SK-N-SH treated with all-trans-retinoic acid at 6 μM for 48 hours (cell line): ENCODE results near the gene SPATS2.
"Not testable (repeated sequence)": the region's sequence is repeated elsewhere in the genome, so short reads cannot be mapped to it uniquely, and the experiment has no call there.

Experiments used
- ATAC-seq: fragments of 200-7000 bp; cut with Tn5 transposase; 3 replicates; pipeline ENCODE4 v1.9.1; 2020; ENCODE audit warnings: mild to moderate bottlenecking, moderate library complexity
- ARNTL ChIP-seq: fragments of 450-650 bp; formaldehyde crosslinking; IDR thresholded peaks from 2 replicates; pipeline ENCODE4 v1.5.0; 2020; ENCODE audit warnings: low read depth, mild to moderate bottlenecking, moderate library complexity, borderline replicate concordance
- BACH2 ChIP-seq: fragments of 250-450 bp; sonication (Bioruptor Pico); IDR thresholded peaks from 2 replicates; pipeline ENCODE4 v1.9.0; 2021; ENCODE audit warnings: mild to moderate bottlenecking, borderline replicate concordance
- CREB5 ChIP-seq: fragments of 250-450 bp; sonication (Bioruptor Pico); IDR thresholded peaks from 2 replicates; pipeline ENCODE4 v1.5.1; 2020; ENCODE audit warnings: low read depth, mild to moderate bottlenecking, moderate library complexity
- CSDC2 ChIP-seq: fragments of 250-450 bp; sonication (Bioruptor Pico); IDR thresholded peaks from 2 replicates; pipeline ENCODE4 v1.5.0; 2020; ENCODE audit warnings: mild to moderate bottlenecking, moderate library complexity
- CSRNP3 ChIP-seq: fragments of 250-450 bp; sonication (Bioruptor Pico); IDR thresholded peaks from 2 replicates; pipeline ENCODE4 v1.5.1; 2021; ENCODE audit warnings: mild to moderate bottlenecking, moderate library complexity
- ESRRG ChIP-seq: fragments of 250-450 bp; sonication (Bioruptor Pico); IDR thresholded peaks from 2 replicates; pipeline ENCODE4 v1.6.1; 2021; ENCODE audit warnings: mild to moderate bottlenecking
- GLIS3 ChIP-seq: fragments of 250-450 bp; sonication (Bioruptor Pico); IDR thresholded peaks from 2 replicates; pipeline ENCODE4 v1.5.0; 2020; ENCODE audit warnings: mild to moderate bottlenecking, moderate library complexity
- PATZ1 ChIP-seq: fragments of 250-450 bp; sonication (Bioruptor Pico); IDR thresholded peaks from 2 replicates; pipeline ENCODE4 v1.8.0; 2020; ENCODE audit warnings: mild to moderate bottlenecking, moderate library complexity, borderline replicate concordance
- POU6F1 ChIP-seq: fragments of 250-450 bp; sonication (Bioruptor Pico); IDR thresholded peaks from 2 replicates; pipeline ENCODE4 v1.8.0; 2021; ENCODE audit warnings: low read depth, mild to moderate bottlenecking, moderate library complexity, borderline replicate concordance
- PPARA ChIP-seq: fragments of 250-450 bp; sonication (Bioruptor Pico); IDR thresholded peaks from 2 replicates; pipeline ENCODE4 v1.5.0; 2020; ENCODE audit warnings: mild to moderate bottlenecking, borderline replicate concordance
- RARB ChIP-seq: fragments of 250-450 bp; sonication (Bioruptor Pico); IDR thresholded peaks from 2 replicates; pipeline ENCODE4 v1.8.0; 2021; ENCODE audit warnings: mild to moderate bottlenecking, moderate library complexity
- SNAI2 ChIP-seq: fragments of 250-450 bp; sonication (Bioruptor Pico); IDR thresholded peaks from 2 replicates; pipeline ENCODE4 v1.5.0; 2020; ENCODE audit warnings: mild to moderate bottlenecking, moderate library complexity
- TOX ChIP-seq: fragments of 250-450 bp; sonication (Bioruptor Pico); IDR thresholded peaks from 2 replicates; pipeline ENCODE4 v1.8.0; 2021; ENCODE audit warnings: mild to moderate bottlenecking, moderate library complexity, borderline replicate concordance
- TSHZ2 ChIP-seq: fragments of 250-450 bp; sonication (Bioruptor Pico); IDR thresholded peaks from 2 replicates; pipeline ENCODE4 v1.5.0; 2020; ENCODE audit warnings: mild to moderate bottlenecking, moderate library complexity
- ZFP3 ChIP-seq: fragments of 250-450 bp; sonication (Bioruptor Pico); IDR thresholded peaks from 2 replicates; pipeline ENCODE4 v1.5.0; 2020; ENCODE audit warnings: mild to moderate bottlenecking, moderate library complexity
- ZNF565 ChIP-seq: fragments of 450-650 bp; formaldehyde crosslinking; conservative IDR thresholded peaks from 2 replicates; pipeline ENCODE4 v1.5.0; 2020; ENCODE audit warnings: low read depth, mild to moderate bottlenecking, moderate library complexity
- ZNF70 ChIP-seq: fragments of 450-650 bp; formaldehyde crosslinking; IDR thresholded peaks from 2 replicates; pipeline ENCODE4 v1.5.0; 2020; ENCODE audit warnings: mild to moderate bottlenecking, moderate library complexity
- ZNF8 ChIP-seq: fragments of 450-650 bp; formaldehyde crosslinking; IDR thresholded peaks from 2 replicates; pipeline ENCODE4 v1.5.0; 2020; ENCODE audit warnings: mild to moderate bottlenecking, moderate library complexity

Gene SPATS2

GRCh38 chr12:49370539-49370938 lies 3.3 kb downstream of the SPATS2 start (continued):
- TF ChIP-seq ESRRG (CRISPR knock-in tag) (no peak), CREB5 (CRISPR knock-in tag) (no peak)

GRCh38 chr12:49375406-49375805 lies 8.1 kb downstream of the SPATS2 start:
- TF ChIP-seq ZNF8 (CRISPR knock-in tag) (no peak), CREB5 (CRISPR knock-in tag) (no peak), CSDC2 (CRISPR knock-in tag) (no peak), ZNF70 (no peak), ZNF565 (no peak), GLIS3 (CRISPR knock-in tag) (no peak), ZFP3 (CRISPR knock-in tag) (no peak), PPARA (CRISPR knock-in tag) (no peak), ESRRG (CRISPR knock-in tag) (no peak), POU6F1 (CRISPR knock-in tag) (no peak), BACH2 (CRISPR knock-in tag) (no peak), CSRNP3 (no peak), RARB (CRISPR knock-in tag) (no peak), ARNTL (CRISPR knock-in tag) (no peak), SNAI2 (CRISPR knock-in tag) (no peak), PATZ1 (no peak), TSHZ2 (CRISPR knock-in tag) (no peak), TOX (CRISPR knock-in tag) (no peak)
- no peak; the same call in 2 of the 3 replicates for ATAC-seq

GRCh38 chr12:49377386-49377785 lies 10.1 kb downstream of the SPATS2 start:
- no peak for ATAC-seq
- TF ChIP-seq ZNF565 (no peak), ZNF70 (no peak), TSHZ2 (CRISPR knock-in tag) (no peak), ARNTL (CRISPR knock-in tag) (no peak), RARB (CRISPR knock-in tag) (no peak), ZNF8 (CRISPR knock-in tag) (no peak)

GRCh38 chr12:49380184-49380583 lies 12.9 kb downstream of the SPATS2 start:
- ATAC-seq, result not testable (repeated sequence)
